ENCODE measurements around the gene DOK5.

Gene DOK5

GRCh38 chr20:54618412-54618811, 143.0 kb downstream of the DOK5 start:
- DNase-seq (ENCODE audit: low spot score): no peak

- DNase-seq (ENCODE audit: low spot score): no peak
These were observed 143.8 kb downstream of the DOK5 start for GRCh38 chr20:54619181-54619580.

GRCh38 chr20:54619682-54620081, 144.3 kb downstream of the DOK5 start:
- DNase-seq (ENCODE audit: low spot score): no peak

GRCh38 chr20:54620611-54621010, 145.2 kb downstream of the DOK5 start:
- no peak for DNase-seq (ENCODE audit: low spot score)

GRCh38 chr20:54622333-54623295, 147.2 kb downstream of the DOK5 start:
- no peak for DNase-seq (ENCODE audit: low spot score)

DNA sequence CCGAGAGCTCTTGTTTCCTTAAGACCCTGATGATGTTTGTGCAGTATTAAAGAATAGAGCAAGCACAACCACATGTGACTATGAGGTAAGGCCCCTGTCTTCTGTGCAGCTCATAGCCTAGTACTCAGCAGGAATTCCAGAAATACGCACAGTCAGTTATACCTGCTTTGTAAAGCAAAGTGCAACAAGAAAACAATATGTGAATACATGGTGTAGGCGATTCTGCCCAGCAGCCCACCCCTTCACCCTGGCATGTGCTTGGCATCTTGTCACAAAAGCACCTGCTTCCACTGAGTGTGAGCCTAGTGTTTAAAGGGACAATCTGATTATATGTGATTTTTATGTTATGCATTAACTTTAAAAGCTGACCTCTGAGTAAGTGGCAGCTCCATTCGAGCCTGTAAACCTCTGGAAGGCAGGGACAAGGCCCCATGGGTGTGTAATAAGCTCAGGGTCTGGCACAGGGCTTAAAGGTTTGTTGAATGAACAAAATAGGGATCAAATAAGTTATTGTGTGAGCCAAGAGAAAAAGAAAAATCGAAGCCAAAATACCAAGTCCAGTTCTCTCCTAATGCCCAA, 148.7 kb downstream of the DOK5 start:
- DNase-seq (ENCODE audit: low spot score): no peak

GRCh38 chr20:54624706-54625390, 149.5 kb downstream of the DOK5 start:
- DNase-seq (ENCODE audit: low spot score): peak; percentile 94

DNA sequence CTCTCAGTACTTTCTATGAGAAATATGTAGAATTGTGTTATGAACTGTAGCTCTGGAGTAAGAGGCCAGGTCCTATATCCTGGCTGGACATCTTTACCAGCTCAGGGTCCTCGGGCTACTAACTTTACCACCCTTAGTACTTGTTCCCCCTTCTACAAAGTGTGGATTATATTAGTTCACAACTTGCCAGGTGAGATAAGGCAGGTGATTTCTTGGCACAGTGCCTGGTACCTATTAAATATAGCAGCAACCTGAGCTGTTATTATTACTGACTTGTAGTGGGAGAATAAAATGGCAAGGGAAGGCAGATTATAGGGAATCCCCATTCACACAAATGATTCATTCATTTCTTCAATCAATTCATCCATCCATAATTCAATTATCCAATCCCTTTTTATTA, 150.1 kb downstream of the DOK5 start:
- no peak for DNase-seq (ENCODE audit: low spot score)

- DNase-seq (ENCODE audit: low spot score): no peak
These were observed 150.7 kb downstream of the DOK5 start for GRCh38 chr20:54626126-54626525.

DNA sequence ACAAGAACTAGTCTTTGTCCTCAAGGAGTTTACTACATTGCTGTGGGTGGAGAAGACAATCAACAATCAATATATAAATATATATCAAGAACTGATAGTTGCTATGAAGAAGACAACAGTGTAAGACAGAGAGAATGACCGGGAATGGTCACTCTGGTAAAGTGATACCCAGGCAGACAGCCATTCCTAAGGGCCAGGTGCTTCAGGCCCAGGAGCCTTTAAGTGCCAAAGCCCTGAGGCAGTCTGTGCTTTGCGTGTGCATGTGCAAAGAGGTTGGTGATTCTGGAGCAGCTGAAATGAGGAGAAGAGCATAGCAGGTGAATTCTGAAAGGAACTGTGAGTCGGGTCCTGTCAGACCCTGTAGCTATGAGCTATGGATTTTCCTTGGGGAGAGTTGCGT, 154.2 kb downstream of the DOK5 start:
- no peak for DNase-seq (ENCODE audit: low spot score)

DNA sequence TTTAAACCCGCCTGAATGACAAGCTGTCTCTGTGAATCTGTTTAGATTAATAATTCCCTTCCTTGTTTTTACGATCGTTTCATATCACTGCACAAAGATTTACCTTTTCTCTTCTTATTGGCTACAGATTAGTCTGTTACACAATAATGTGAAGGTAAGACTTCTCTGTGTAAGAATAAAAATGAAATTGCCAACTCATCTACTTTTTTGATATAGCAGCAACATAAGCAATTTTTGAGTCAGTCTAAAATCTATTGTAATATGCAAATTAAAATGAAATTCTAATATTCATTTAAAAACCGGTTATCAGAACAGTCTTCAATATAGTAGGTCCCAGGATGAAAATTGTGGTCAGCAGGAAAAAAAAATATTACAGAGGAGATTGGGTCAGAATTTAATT, 155.2 kb downstream of the DOK5 start:
- no peak for DNase-seq (ENCODE audit: low spot score)

DNA sequence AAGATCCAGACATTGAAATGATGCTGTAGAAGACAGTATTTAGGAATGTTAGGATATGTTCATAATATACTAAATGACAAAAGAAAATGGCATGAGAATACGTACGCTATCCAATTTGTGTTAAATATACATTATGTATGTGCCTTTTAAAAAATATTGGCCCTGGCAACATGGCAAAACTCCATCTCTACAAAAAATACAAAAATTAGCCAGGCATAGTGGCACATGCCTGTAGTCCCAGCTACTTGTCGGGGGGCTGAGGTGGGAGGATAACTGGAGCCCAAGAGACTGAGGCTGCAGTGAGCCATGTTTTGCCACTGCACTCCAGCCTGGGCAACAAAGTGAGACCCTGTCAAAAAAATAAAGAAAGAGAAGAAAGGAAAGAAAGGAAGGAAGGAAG, 155.7 kb downstream of the DOK5 start:
- no peak for DNase-seq (ENCODE audit: low spot score)

DNA sequence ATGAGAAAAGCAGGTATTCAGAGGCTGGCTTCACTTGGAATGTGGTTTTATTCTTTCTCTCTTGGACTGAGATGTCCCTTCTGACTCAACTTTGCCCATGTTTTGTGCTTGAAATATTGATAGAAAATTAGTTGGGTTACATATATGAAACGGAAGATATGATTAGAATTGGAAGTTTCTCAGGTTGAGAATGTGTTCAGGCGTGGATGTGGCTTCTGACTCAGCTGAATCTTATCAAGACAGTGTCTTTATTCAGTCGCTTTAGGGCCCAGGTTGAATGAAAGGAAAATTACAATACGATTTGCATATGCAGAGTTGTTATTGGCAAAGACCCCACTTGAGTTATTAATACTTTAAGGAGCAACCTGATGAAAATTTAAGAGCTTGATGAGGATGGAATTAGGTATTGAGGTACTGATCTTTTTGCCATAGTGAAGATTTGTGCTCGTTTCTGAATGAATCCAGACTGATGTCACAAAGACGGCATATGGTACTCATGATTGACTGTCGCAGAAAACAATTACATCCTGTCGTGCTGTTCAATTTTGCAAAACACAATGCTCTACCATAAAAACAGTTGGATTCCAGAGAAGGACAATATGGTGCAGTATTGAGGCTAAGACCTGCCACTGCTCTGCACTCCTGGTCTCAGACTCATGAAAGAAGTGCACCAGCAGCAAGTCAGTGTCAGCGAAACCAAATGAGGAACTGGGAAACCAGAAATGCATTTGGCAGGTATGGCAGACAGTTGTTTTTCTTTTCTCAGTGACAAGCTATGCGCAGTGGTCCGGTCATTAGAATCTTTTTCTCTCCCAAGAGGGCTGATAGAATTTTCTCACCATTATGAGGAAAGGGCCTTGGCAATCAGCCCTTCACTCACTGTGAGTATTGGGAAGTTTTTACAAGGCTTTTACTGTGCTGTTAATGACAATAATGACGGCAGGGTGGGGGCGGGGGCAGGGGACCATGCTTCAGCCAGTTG, 158.3 kb downstream of the DOK5 start:
- DNase-seq (ENCODE audit: low spot score): no peak

DNA sequence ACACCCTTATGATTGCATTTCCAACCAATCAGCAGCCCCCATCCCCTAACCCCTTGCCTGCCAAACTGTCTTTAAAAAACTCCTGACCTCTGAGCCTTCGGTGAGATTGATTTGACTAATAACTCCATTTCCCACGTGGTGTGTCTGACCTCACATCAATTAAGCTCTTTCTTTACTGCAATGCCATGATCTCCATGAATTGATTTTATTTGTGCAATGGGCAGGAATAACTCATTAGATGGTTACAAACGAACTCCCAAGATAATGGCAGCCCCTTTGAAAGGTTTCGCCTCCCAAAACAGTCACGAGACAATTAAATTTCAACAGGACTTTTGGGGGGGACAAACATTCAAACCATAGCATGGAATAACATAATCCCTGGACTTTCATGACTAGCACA, 161.2 kb downstream of the DOK5 start:
- no peak for DNase-seq (ENCODE audit: low spot score)

DNA sequence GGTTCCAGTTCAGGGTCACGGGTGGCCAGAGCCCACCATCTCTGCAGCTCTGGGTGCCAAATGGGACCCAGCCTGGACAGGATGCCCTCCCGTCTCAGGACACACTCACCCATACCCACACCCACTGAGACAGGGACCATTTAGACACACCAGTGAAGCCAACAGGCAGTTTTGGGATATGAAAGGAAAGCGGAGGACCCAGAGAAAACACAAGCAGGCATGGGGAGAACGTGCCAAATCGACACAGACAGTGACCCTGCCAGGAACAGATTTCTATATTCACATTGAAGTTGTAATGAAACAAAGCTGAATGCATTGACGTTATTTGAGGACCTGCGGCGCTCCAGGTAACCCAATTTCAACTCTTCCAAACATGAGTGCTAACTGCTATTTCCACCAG, 164.5 kb downstream of the DOK5 start:
- no peak for DNase-seq (ENCODE audit: low spot score)

DNA sequence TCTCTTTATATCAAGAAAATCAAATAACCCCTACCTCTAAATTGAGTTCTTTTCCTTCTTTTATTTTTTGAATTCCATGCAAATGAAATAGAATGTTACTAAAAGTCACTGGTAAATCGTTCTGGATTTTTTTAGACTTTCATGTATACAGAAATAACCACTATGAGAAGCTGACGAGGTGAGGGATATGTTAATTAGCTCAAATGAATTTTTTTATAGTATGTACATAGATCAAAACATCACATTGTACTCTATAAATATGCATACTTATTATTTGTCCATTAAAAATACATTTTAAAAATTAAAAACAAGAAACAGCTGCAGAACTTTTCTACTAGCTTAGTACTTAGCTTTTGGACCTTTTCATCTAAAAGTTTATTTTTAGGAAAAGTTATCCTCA, 165.4 kb downstream of the DOK5 start:
- no peak for DNase-seq (ENCODE audit: low spot score)

DNA sequence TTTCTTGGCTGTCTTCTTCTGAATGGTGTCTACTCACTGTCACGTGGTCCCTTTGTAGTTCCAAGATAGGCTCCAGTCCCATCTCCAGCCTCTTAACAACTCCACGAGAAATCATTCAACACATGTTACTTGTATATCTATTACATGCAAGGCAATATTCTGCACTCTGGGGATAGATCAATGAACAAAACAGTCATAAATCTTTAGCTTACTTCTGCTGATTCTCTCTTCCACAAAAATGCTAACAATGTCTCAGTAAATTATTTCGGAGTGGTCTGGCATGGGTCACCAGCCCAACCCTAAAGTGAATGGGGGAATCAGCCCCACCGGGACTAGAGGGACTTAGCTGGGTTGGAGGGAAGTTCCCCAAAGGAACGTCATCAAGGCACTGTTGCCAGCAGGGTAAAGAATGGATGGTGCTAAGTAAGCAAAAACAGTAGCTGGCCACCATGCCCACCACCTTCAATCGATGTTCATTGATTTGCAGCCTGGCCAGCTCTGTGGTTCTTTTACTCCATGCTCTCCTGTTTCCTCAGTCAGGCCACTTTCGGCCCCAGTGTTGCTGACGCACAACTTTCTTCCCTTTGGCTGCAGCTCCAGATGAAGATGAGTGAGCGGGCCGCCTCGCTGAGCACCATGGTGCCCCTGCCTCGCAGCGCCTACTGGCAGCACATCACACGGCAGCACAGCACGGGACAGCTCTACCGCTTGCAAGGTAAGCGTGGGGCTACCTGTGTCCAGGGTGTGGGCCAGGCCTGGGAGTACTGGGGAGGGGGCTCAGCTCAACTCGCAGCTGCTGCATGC, 167.7 kb downstream of the DOK5 start:
- DNase-seq (ENCODE audit: low spot score): no peak

- no peak for DNase-seq (ENCODE audit: low spot score)
These were observed 168.4 kb downstream of the DOK5 start for GRCh38 chr20:54643761-54644160.

GRCh38 chr20:54645445-54646155, 170.2 kb downstream of the DOK5 start:
- no peak for DNase-seq (ENCODE audit: low spot score)

DNA sequence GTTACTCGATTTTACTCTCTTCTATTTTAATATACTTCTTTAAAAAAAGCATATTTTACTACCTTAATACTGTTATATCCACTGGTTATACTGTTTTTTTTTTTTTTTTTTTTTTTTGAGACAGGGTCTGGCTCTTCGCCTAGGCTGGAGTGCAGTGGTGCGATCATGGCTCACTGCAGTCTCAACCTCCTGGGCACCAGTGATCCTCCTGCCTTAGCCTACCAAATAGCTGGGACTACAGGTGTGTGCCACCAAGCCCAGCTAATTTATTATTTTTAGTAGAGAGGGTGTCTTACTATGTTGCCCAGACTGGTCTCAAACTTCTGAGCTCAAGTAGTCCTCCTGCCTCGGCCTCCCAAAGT, 170.7 kb downstream of the DOK5 start:
- no peak for DNase-seq (ENCODE audit: low spot score)
